Skin epidermis (tissue), 12 donors: Measurements from ENCODE around the gene SNCA.

Source experiments
- H3K27ac ChIP-seq, 21 experiments: fragments of 200-600 bp; sonication (generic) in 11 of 21; one replicate each; pipeline ENCODE4 v1.5.0; 2020; ENCODE audit warnings: mild to moderate bottlenecking in 3 of 21, inconsistent platforms in 2 of 21, moderate library complexity in 2 of 21
- H3K4me3 ChIP-seq, 7 experiments: fragments of 200-600 bp; sonication (generic) in 2 of 7; one replicate each; pipeline ENCODE4 v1.5.0; 2020; ENCODE audit warnings: inconsistent platforms in 2 of 7, mild to moderate bottlenecking in 2 of 7, moderate library complexity in 1 of 7

Gene SNCA

DNA sequence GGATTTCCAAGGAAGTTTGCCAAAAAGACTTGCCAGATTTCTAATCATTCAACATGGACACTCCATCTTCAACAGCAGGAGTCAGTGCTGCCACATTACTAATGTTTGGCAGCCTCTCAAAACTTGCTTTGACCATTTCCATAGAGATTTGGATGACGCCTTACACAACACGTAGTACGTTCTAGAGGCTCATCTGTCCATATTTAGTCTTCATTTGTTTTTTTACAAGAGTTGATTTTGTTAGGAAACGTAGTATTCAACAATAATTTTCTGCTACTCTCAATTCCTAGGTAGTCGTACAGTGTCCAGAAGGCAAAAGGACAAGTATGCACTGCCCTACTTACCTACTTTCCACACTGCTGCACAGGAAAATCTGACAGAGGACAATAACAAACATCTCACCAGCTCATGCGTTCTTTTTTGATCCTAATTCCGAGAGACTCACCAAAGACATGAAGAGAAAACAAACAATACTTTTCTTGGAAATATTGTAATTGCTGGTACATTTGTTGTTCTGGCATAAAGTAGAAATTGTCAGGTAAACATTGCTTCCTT is 117.3 kb downstream of the SNCA start:
- H3K4me3 ChIP-seq, result no peak overlapping the region
- no peak overlapping the region for H3K27ac ChIP-seq

DNA sequence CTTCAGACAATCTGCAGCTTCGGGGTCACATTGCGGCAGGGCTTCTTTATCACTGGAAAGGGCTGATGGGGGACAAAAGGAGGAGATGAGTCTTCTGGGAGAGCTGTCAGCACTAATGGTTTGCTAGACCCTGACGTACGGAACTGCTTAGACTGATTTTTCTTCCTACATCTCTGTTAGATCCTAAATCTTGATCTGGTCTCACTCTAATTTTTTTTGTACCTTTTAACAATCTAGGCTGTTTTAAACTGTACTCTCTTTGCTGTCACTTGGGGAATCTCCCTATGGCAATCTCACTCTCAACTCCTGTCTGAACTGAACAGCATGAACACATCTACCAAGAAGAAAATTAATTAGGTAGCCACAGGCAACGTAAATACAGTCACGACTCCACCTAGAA is 120.1 kb downstream of the SNCA start:
- no peak overlapping the region for H3K4me3 ChIP-seq
- no peak overlapping the region for H3K27ac ChIP-seq

DNA sequence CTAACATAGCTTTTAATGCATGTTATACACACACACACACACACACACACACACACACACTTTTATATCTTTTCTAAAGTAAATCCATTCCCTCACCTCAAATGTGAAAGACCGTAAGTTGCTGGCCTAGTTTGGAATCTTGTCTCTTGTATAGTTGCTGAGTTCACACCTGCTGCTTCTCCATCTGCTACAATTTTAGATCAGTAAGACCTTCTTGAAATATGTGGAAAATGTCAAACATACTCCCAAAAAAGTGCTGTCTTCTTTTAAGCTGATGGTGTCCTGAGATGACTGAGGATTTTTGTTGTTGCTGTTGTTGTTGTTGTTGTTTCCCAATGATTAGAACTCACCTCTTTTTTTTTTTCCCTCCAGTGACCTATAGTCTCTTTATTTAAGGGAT is 121.3 kb downstream of the SNCA start:
- no peak overlapping the region for H3K4me3 ChIP-seq

DNA sequence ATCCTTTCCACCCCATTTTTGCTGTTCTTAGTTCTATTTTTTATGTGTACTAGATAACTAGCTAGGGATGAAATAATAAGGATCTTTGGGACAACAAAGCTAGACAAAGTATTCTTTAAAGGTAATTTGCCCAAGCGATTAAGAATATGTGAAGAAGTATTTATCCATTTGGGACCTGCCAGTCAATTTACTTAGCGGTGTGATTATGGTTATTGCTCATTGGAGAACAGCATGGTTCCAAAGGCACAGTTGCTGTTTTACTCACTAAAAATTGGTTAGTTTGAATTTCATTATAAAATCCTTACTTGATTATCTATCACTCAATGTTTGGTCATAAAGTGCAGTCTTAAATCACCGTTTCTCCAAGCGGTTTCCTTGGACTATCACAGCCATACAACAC is 124.1 kb downstream of the SNCA start:
- H3K27ac ChIP-seq, result no peak overlapping the region
- no peak overlapping the region for H3K4me3 ChIP-seq

More for the DNA sequence above, 121.3 kb downstream of the SNCA start:
- H3K27ac ChIP-seq, result no peak overlapping the region

DNA sequence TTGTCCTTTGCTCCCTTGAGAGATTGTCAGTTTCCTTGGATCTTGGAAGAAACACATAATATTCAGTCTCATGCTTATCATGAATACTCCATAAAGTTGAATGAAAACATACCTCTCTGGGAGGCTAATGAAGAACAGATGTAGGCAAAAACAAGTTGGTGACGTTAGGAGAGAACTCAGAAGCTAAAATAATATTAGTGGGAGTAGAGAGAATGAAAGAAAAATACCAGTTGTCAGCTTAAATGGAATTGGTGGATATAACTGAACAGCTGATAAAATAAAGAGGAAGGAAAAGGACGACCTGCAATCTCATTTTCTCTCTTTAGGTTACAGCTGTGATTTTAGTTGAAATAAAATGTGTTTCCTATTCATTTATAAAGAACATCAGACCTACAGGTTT is 124.8 kb downstream of the SNCA start:
- no peak overlapping the region for H3K4me3 ChIP-seq
- no peak overlapping the region for H3K27ac ChIP-seq

DNA sequence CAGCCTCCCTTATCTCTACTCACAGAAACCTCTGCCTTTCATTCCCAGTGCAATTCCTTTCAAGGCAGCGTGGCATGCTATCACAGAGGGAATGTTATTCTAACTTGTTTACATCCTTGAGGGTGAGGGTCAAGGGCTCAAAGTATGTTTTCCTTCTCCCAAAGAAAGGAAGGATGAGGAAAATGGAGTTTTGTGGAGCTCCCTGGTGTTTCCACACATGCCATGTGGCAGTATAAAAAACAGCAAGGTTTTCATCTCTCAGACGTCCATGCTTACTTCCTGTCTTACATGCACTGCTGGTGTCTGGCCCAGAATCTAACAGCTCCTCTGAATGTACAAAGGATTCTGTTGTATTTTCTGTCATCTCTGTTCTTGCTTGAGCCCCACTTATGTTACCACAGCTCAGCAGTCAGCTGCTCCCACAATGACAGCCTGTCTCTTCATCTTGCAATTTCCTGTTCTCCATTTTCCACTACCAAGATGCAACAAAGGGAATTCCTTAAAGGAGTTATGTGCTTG is 128.0 kb downstream of the SNCA start:
- no peak overlapping the region for H3K4me3 ChIP-seq
- H3K27ac ChIP-seq, result no peak overlapping the region

DNA sequence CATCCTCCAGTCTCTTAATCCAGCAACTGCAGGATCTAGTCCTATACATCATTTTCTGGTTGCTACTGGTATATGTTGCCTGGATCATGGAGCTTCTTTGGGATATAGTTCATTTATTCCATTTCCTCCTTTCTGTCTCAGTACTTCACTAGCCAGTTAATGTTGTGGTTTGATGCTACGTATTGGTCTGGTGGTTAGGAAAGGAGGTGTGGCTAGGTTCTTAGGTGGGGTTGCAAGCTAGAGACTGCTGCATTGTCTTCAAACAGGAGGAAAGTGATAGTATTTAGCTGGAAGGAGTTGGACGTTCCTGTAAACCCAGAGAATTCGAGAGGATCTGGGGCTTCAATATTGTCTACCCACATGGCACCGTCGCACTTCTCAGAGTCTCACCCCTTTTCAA is 129.5 kb downstream of the SNCA start:
- Histone ChIP-seq H3K4me3 (no peak overlapping the region), H3K27ac (no peak overlapping the region)

- Histone ChIP-seq H3K4me3 (no peak overlapping the region), H3K27ac (no peak overlapping the region)
These were observed 132.1 kb downstream of the SNCA start for GRCh38 chr4:89704651-89705395.

DNA sequence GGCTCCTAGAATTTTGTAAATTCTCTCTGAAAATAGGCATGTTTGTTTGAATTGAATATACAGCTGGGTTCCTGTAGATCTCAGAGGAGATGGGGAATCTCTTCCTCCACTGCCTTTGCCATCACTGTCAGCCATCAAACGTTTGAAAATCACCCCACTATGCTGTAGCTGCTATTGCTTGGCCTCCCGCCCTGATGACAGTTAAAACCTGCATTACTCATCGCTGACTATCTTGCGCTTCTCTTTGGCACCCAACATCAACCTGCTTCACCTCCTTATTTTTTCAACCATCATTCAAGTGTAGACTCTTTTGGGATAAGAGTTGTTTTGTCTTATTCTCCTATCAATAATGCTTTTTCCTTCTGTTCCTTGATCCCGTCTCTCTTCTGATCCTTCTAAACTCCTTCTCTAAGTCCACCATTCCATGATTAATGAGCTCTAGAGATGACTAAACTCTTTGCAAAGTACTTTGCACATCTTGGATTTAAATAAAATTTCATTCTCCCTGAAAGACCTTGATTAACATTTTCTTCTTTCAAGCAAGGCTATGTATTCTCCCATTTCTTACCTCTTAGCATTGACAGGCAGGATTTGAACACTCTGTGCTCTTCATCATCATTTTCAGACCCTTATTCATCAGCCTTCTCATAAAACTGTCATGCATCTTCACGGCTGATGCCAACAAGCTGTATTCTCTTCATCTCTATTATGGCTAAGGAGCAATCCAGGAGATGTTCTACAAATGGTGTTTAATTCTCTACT is 133.0 kb downstream of the SNCA start:
- Histone ChIP-seq H3K27ac (no peak overlapping the region), H3K4me3 (no peak overlapping the region)

GRCh38 chr4:89700766-89701423 is 136.1 kb downstream of the SNCA start:
- Histone ChIP-seq H3K27ac (no peak overlapping the region), H3K4me3 (no peak overlapping the region)

DNA sequence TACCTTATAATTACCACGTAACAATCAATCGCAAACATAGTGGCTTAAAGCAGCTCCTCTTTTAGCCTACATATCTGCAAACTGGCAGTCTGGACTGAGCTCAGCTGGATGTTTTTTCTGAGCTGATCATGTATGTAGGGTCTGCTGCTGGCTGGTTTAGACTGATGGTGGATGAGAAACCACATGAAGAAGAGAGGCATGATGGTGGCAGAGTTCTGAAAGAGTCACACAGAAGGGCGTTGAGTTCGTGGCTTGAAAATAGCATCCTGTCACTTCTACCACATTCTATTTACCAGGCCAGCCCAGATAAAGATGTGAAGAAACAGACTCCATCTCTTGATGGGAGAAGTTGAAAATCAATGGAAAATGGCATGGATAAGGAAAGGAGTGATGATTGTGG is 151.3 kb downstream of the SNCA start:
- H3K4me3 ChIP-seq, result no peak overlapping the region
- H3K27ac ChIP-seq, result no peak overlapping the region

GRCh38 chr4:89685277-89685676 is 151.7 kb downstream of the SNCA start:
- no peak overlapping the region for H3K27ac ChIP-seq
- H3K4me3 ChIP-seq, result no peak overlapping the region

DNA sequence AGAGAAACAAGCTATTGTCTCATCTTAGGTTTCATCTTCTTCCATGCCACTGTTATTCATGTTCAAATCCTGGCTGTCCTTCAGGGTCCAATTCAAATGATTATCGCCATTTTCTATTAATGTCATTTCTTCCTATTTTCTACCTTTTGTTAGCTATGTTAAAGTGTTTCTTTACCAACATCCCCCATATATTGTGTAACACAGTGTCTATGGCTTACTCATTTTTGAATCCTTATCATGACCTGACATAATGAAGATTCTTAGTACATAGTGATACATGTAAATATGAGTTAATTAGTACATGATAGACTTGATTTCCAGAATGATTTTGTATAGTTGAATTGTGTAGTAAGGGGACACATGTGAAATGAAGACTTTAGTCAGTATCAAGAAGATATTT is 152.4 kb downstream of the SNCA start:
- Histone ChIP-seq H3K27ac (no peak overlapping the region), H3K4me3 (no peak overlapping the region)

DNA sequence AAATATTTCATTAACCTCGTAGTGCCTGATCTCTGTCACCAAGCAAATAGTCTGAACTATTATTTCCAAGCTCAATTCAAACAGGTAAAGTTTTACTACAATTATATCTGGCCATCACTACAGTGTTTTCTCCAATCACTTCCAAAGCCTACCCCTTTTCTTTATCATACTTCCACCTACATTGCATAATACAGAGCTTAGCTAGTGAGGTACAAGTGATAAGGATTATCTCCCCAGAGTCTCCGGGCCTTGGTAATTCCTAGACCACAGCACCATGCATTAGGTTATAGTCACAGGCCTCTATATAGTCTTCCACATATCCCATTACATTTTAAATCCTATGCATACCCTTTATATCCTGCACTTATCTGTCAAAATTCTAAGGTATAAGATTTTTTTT is 154.2 kb downstream of the SNCA start:
- Histone ChIP-seq H3K4me3 (no peak overlapping the region), H3K27ac (no peak overlapping the region)

- Histone ChIP-seq H3K4me3 (peak overlapping the region in 1 of 7 experiments; percentile 9), H3K27ac (no peak overlapping the region)
These were observed 155.3 kb downstream of the SNCA start for GRCh38 chr4:89681671-89682070.

DNA sequence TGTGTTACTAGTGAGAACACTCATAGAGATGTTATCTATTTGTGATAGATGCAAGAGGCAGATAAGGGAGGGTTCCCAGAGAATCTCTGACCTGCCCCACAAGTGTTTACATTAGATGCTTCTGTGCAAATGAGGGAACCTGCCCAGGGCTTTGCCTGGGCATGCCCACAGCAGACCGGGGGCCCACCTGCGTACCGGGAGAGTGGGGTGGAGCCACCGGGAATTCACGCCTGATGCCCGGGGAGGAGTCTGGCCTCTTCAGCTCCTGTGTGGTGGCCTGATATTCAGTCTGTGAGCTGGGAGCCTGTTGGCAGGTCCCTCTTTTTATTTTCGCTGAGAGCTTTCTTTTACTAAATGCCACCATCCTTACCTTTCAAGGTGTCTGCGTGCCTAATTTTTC is 155.7 kb downstream of the SNCA start:
- Histone ChIP-seq H3K4me3 (peak overlapping the region in 1 of 7 experiments; percentile 9), H3K27ac (no peak overlapping the region)

- Histone ChIP-seq H3K27ac (no peak overlapping the region), H3K4me3 (no peak overlapping the region)
These were observed 162.0 kb downstream of the SNCA start for GRCh38 chr4:89674876-89675459.
